OCI-LY7 (cell line): ENCODE data around the gene ISG15. TPM values are rescaled to one million over a fixed set of nuclear protein-coding genes. Genes with fewer than 3 reads are reported as not detected.

ENCODE experiments used
- BruUV-seq: library from RNA; stranded (reverse); fragments of 400-500 nt; replicated peaks from 2 replicates; lab custom pipeline; 2021; lab: Mats Ljungman, UMichigan
- CTCF ChIA-PET: fragments of 300-600 bp; sonication (Branson Sonifier 250); formaldehyde crosslinking; loops from one replicate; lab custom pipeline; 2022; ENCODE audit warnings: antibody characterized with exemption; ENCODE audit not compliant: unreplicated experiment; lab: Charles Lee
- POLR2A ChIA-PET: fragments of 300-600 bp; sonication (Branson Sonifier 250); formaldehyde crosslinking; loops from one replicate; lab custom pipeline; 2022; ENCODE audit warnings: antibody characterized with exemption; lab: Charles Lee
- DNase-seq: peaks from one replicate; pipeline ENCODE4 v3.0.0-alpha.2; 2015; ENCODE audit warnings: low spot score
- H2AFZ ChIP-seq: fragments of 200-600 bp; sonication (generic), shearing (Covaris generic); 2 replicates; pipeline ENCODE4 v1.6.1; 2014; ENCODE audit warnings: mild to moderate bottlenecking, antibody characterized with exemption, low read length, moderate library complexity
- H3K27ac ChIP-seq: fragments of 200-600 bp; sonication (generic); 2 replicates; pipeline ENCODE4 v1.5.1; 2014; ENCODE audit warnings: mixed run types, low read depth, mild to moderate bottlenecking, moderate library complexity, low read length, inconsistent platforms; ENCODE audit not compliant: poor library complexity, severe bottlenecking
- H3K36me3 ChIP-seq: fragments of 200-600 bp; sonication (generic); 2 replicates; pipeline ENCODE4 v1.6.1; 2014; ENCODE audit warnings: mild to moderate bottlenecking, antibody characterized with exemption, low read length, moderate library complexity, mixed read lengths; ENCODE audit not compliant: insufficient read depth
- H3K4me1 ChIP-seq: fragments of 200-600 bp; sonication (generic); 2 replicates; pipeline ENCODE4 v1.5.1; 2014; ENCODE audit warnings: mild to moderate bottlenecking, low read length; ENCODE audit not compliant: insufficient read depth, poor library complexity, severe bottlenecking
- H3K4me2 ChIP-seq: fragments of 200-600 bp; sonication (generic); 2 replicates; pipeline ENCODE4 v1.6.1; 2014; ENCODE audit warnings: mild to moderate bottlenecking, low read length
- H3K4me3 ChIP-seq: fragments of 200-600 bp; sonication (generic); 2 replicates; pipeline ENCODE4 v1.5.1; 2014; ENCODE audit warnings: mild to moderate bottlenecking, low read depth, low read length; ENCODE audit not compliant: poor library complexity, severe bottlenecking
- H3K79me2 ChIP-seq: fragments of 200-600 bp; sonication (generic); 2 replicates; pipeline ENCODE4 v1.6.1; 2016; ENCODE audit warnings: low read depth, mild to moderate bottlenecking, low read length, moderate library complexity, mixed read lengths; ENCODE audit not compliant: insufficient read depth
- H3K9me2 ChIP-seq: fragments of 200-600 bp; sonication (generic); 2 replicates; pipeline ENCODE4 v1.6.1; 2016; ENCODE audit warnings: mild to moderate bottlenecking, low read length, mixed read lengths; ENCODE audit not compliant: insufficient read depth
- H3K9me3 ChIP-seq: fragments of 200-600 bp; sonication (generic); 2 replicates; pipeline ENCODE4 v1.6.1; 2014; ENCODE audit warnings: mild to moderate bottlenecking, mixed run types, low read length, mixed read lengths
- H4K20me1 ChIP-seq: fragments of 200-600 bp; sonication (generic); 2 replicates; pipeline ENCODE4 v1.6.1; 2014; ENCODE audit warnings: mild to moderate bottlenecking, antibody characterized with exemption, low read length, moderate library complexity, mixed read lengths; ENCODE audit not compliant: insufficient read depth
- EZH2phosphoT487 ChIP-seq: fragments of 200-600 bp; sonication (generic); IDR thresholded peaks from 2 replicates; pipeline ENCODE4 v1.6.1; 2018; ENCODE audit warnings: low read depth, borderline replicate concordance, mild to moderate bottlenecking, mixed run types, antibody characterized with exemption, low read length, moderate library complexity, mixed read lengths
- intact Hi-C: fragments of 100-400 bp; cut with micrococcal nuclease; formaldehyde crosslinking; loops from one replicate; pipeline ENCODE4 v1.10.0; 2022; ENCODE audit not compliant: unreplicated experiment
- total RNA-seq, 2 experiments: library from RNA; depleted of rRNA in 1 of 2; stranded (reverse); fragments of >200 nt in 1 of 2; shearing (Covaris generic) in 1 of 2; gene quantifications; 2 replicates each; pipeline ENCODE4 v1.2.3, GENCODE V29; 2014 to 2022
- TF ChIP-seq, protein P1 (sequence below): fragments of 200-600 bp; sonication (generic); conservative IDR thresholded peaks from 2 replicates; pipeline ENCODE4 v1.5.1; 2014; ENCODE audit warnings: mild to moderate bottlenecking, antibody characterized with exemption, low read length, moderate library complexity, mixed read lengths

The ISG15 gene
- total RNA-seq, 2 experiments from 2014 or later, result 65.4 to 110 TPM

DNA sequence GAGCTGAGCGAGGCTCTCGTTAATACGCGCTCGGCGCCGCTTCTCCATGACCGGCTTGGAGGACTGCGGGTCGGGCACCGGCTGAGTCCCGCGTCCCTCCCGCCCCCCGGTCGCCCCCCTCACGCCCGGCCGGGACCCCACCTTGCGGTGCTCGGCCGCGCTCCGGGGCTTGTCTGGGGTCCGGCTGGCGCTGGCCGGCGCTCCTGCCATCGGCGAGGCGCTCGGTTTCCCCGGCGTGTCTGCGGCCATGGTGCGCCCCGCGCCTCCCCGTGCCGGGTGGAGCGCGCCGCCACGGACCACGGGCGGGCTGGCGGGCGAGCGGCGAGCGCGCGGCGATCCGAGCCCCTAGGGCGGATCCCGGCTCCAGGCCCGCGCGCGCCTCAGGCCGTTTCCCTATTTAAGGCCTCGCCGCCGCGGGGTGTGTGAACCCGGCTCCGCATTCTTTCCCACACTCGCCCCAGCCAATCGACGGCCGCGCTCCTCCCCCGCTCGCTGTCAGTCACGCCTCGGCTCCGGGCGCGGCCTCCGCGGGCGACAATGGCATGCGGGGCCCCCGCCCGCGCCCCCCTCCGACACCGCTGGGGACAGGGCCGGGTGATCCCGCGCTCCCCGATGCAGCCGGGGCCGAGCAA lies 13.5 kb upstream of the ISG15 start, which contains the start of gene HES4:
Gene HES4, minus strand, starts transcription at position 373 of the 632 bp plus-strand sequence. Its CDS starts 124 bp downstream, at position 249.
- TF ChIP-seq, protein P1, sequence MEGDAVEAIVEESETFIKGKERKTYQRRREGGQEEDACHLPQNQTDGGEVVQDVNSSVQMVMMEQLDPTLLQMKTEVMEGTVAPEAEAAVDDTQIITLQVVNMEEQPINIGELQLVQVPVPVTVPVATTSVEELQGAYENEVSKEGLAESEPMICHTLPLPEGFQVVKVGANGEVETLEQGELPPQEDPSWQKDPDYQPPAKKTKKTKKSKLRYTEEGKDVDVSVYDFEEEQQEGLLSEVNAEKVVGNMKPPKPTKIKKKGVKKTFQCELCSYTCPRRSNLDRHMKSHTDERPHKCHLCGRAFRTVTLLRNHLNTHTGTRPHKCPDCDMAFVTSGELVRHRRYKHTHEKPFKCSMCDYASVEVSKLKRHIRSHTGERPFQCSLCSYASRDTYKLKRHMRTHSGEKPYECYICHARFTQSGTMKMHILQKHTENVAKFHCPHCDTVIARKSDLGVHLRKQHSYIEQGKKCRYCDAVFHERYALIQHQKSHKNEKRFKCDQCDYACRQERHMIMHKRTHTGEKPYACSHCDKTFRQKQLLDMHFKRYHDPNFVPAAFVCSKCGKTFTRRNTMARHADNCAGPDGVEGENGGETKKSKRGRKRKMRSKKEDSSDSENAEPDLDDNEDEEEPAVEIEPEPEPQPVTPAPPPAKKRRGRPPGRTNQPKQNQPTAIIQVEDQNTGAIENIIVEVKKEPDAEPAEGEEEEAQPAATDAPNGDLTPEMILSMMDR, result no peak
- TF ChIP-seq EZH2phosphoT487, result no peak
- CTCF ChIA-PET, result no interaction called here
- DNase-seq, result no peak
- BruUV-seq, result no TSS peak
- Histone ChIP-seq H3K9me2 (no peaks in the 10 kb centered on the region), H3K4me1 (no peaks in the 10 kb centered on the region), H3K4me2 (peak within 1 kb of the TSS; percentile 16; the same call in 1 of the 2 replicates), H3K79me2 (no peaks in the 10 kb centered on the region), H3K4me3 (no peak within 1 kb of the TSS), H3K9me3 (no peaks in the 10 kb centered on the region), H3K27ac (no peak within 1 kb of the TSS), H2AFZ (no peak within 1 kb of the TSS), H4K20me1 (no peaks in the 10 kb centered on the region), H3K36me3 (no peaks in the 10 kb centered on the region)
- POLR2A ChIA-PET, result no interaction called here
- intact Hi-C loops, result no loop called here

DNA sequence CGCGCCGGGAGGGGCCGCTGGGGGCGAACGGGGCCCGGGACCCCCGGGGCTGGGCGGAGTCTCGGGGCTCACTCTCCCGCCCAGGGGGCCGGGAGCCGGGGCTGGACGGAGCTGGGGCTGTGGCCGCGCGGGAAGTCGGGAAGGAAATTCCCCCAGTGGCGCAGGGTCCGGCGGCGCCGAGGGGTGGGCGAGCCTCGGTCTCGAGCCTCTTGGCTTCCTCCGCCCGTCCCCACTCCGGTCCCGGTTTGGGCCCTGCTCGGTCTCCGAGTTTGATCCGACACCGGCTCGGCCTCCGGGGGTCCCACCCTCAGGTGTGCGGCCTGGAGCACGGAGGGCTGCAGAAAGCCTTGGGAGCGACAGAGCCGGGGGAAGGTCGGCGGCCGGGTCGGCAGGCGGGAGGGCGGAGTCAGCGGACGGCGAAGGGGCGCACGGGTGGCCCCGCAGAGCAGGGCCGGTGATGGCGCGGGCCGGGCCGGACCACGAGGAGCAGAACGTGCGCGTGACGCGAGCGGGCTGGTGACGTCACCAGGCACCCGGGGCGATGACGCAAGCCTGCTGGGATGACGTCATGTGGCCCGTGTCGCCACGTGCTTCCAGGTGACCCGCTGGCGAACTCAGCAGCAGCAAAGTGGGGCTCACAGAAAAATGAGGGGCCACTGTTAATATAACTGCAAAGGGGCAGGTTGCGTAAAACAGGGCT lies 12.8 kb upstream of the ISG15 start:
- intact Hi-C loops, result no loop called here
- ChIA-PET CTCF (no interaction called here), POLR2A (no interaction called here)
- Histone ChIP-seq H3K4me3 (no peak overlapping the region), H4K20me1 (no peaks in the 10 kb centered on the region), H3K27ac (no peak overlapping the region), H3K4me2 (peak overlapping the region; percentile 16; the same call in 1 of the 2 replicates), H3K9me2 (no peaks in the 10 kb centered on the region), H3K79me2 (no peaks in the 10 kb centered on the region), H3K36me3 (no peaks in the 10 kb centered on the region), H3K4me1 (no peaks in the 10 kb centered on the region), H3K9me3 (no peaks in the 10 kb centered on the region), H2AFZ (no peak overlapping the region)
- DNase-seq, result no peak
- no peak for TF ChIP-seq EZH2phosphoT487
- TF ChIP-seq, protein P1, result no peak
- no TSS peak for BruUV-seq
